Stimulated activated CD4-positive, alpha-beta T cell treated with anti-CD3 and anti-CD28 coated beads, Interleukin-12 subunit alpha, Interleukin-12 subunit beta, amount 100 ng/mL, for 4 hours (primary cell): ENCODE results near the gene GMCL2.

ENCODE experiments used
- DNase-seq: peaks from one replicate; pipeline ENCODE4 v3.0.0-alpha.2; 2020

The GMCL2 gene

DNA sequence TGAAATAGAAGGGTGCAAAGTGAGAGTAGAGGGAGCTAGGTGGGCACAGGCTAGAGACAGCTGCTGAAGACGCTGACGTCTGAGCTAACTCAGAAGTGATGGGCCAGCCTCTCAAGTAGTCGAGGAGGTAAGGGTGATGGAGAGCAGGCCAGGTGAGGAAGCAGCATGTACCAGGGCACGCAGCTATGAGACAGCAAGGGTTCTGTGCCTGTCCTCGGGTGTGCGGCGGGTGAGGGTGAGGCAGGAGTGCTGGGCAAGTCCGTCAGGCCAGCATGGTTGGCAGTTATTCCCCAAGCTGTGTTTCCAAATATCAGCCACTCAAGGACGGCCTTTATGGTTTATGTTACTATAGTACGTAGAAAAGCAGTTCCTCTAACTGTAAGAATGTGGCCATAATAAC is 50.2 kb downstream of the GMCL2 start:
- DNase-seq = no peak
